Measurements from ENCODE around the gene USP1.

GRCh38 chr1:62452951-62453350, 16.1 kb downstream of the USP1 start:
- no peak for TF ChIP-seq CTCF (IDR thresholded peaks at IDR 0.05; ENCODE audit: low read depth, low read length)
- no peak for TF ChIP-seq POLR2A (IDR thresholded peaks at IDR 0.05; ENCODE audit: extremely low read depth, insufficient read length)
- TF ChIP-seq, protein P1, sequence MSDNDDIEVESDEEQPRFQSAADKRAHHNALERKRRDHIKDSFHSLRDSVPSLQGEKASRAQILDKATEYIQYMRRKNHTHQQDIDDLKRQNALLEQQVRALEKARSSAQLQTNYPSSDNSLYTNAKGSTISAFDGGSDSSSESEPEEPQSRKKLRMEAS (IDR thresholded peaks at IDR 0.05; ENCODE audit: low read depth, low read length) = no peak
